H9 (cell line): ENCODE data around the gene GDNF. TPM values are rescaled to one million over a fixed set of nuclear protein-coding genes. Genes with fewer than 3 reads are reported as not detected.

Source experiments
- DNase-seq: peaks from one replicate; pipeline ENCODE4 v3.0.0-alpha.2; 2017
- H2AFZ ChIP-seq: one replicate; pipeline ENCODE4 v1.6.1; 2013; ENCODE audit warnings: mild to moderate bottlenecking, low read length, control low read depth, moderate library complexity
- H2AK5ac ChIP-seq: 2 replicates; pipeline ENCODE4 v1.6.1; 2013; ENCODE audit warnings: low read length, control low read depth, mixed read lengths; ENCODE audit not compliant: insufficient read length
- H2BK120ac ChIP-seq: one replicate; pipeline ENCODE4 v1.6.1; 2013; ENCODE audit warnings: low read depth, mild to moderate bottlenecking, low read length, control low read depth, inconsistent platforms; ENCODE audit not compliant: poor library complexity, severe bottlenecking
- H2BK12ac ChIP-seq: 2 replicates; pipeline ENCODE4 v1.6.1; 2013; ENCODE audit warnings: low read length, control low read depth, mixed read lengths, low read depth; ENCODE audit not compliant: insufficient read length
- H2BK15ac ChIP-seq: 2 replicates; pipeline ENCODE4 v1.6.1; 2013; ENCODE audit warnings: low read depth, low read length, control low read depth
- H2BK20ac ChIP-seq: one replicate; pipeline ENCODE4 v1.6.1; 2013; ENCODE audit warnings: low read depth, mild to moderate bottlenecking, low read length, control low read depth, inconsistent platforms; ENCODE audit not compliant: poor library complexity, severe bottlenecking
- H2BK5ac ChIP-seq: 2 replicates; pipeline ENCODE4 v1.6.1; 2013; ENCODE audit warnings: low read length, control low read depth, mixed read lengths; ENCODE audit not compliant: insufficient read length
- H3K14ac ChIP-seq: 2 replicates; pipeline ENCODE4 v1.6.1; 2013; ENCODE audit warnings: low read length, control low read depth; ENCODE audit not compliant: insufficient read depth
- H3K18ac ChIP-seq: 2 replicates; pipeline ENCODE4 v1.6.1; 2013; ENCODE audit warnings: low read depth, mild to moderate bottlenecking, mixed read lengths, low read length, control low read depth; ENCODE audit not compliant: insufficient read length
- H3K23ac ChIP-seq: 2 replicates; pipeline ENCODE4 v1.6.1; 2013; ENCODE audit warnings: low read length, control low read depth, mixed read lengths, low read depth; ENCODE audit not compliant: insufficient read length
- H3K23me2 ChIP-seq: 2 replicates; pipeline ENCODE4 v1.6.1; 2013; ENCODE audit warnings: low read depth, mild to moderate bottlenecking, mixed read lengths, low read length, control low read depth; ENCODE audit not compliant: insufficient read length, poor library complexity, severe bottlenecking
- H3K27ac ChIP-seq: 2 replicates; pipeline ENCODE4 v1.5.1; 2013; ENCODE audit warnings: low read length, control low read depth, mixed read lengths, low read depth; ENCODE audit not compliant: insufficient read length
- H3K27me3 ChIP-seq: 2 replicates; pipeline ENCODE4 v1.6.1; 2013; ENCODE audit warnings: low read length, control low read depth, inconsistent platforms; ENCODE audit not compliant: insufficient read depth
- H3K4ac ChIP-seq: 2 replicates; pipeline ENCODE4 v1.6.1; 2013; ENCODE audit warnings: low read depth, mild to moderate bottlenecking, control low read depth, inconsistent platforms, low read length, moderate library complexity
- H3K4me1 ChIP-seq: 2 replicates; pipeline ENCODE4 v1.6.1; 2013; ENCODE audit warnings: low read length, control low read depth, inconsistent platforms; ENCODE audit not compliant: insufficient read depth
- H3K4me2 ChIP-seq: 2 replicates; pipeline ENCODE4 v1.6.1; 2013; ENCODE audit warnings: low read length, control low read depth, mixed read lengths; ENCODE audit not compliant: insufficient read length, insufficient read depth
- H3K56ac ChIP-seq: 2 replicates; pipeline ENCODE4 v1.6.1; 2013; ENCODE audit warnings: low read depth, mild to moderate bottlenecking, mixed read lengths, low read length, control low read depth; ENCODE audit not compliant: insufficient read length
- H3K79me1 ChIP-seq: 2 replicates; pipeline ENCODE4 v1.6.1; 2013; ENCODE audit warnings: low read depth, mild to moderate bottlenecking, moderate library complexity, low read length, control low read depth, inconsistent platforms; ENCODE audit not compliant: insufficient read depth, poor library complexity, severe bottlenecking
- H3K79me2 ChIP-seq: 2 replicates; pipeline ENCODE4 v1.6.1; 2013; ENCODE audit warnings: low read length, control low read depth, inconsistent platforms; ENCODE audit not compliant: insufficient read depth
- H3K9ac ChIP-seq: 2 replicates; pipeline ENCODE4 v1.6.1; 2013; ENCODE audit warnings: low read length, control low read depth, mixed read lengths; ENCODE audit not compliant: insufficient read length; ENCODE audit errors: extremely low read depth
- H3K9me3 ChIP-seq: one replicate; pipeline ENCODE4 v1.6.1; 2013; ENCODE audit warnings: low read depth, low read length, inconsistent platforms; ENCODE audit not compliant: control insufficient read depth
- H3T11ph ChIP-seq: one replicate; pipeline ENCODE4 v1.6.1; 2013; ENCODE audit warnings: mild to moderate bottlenecking, low read length, control low read depth, inconsistent platforms
- H4K20me1 ChIP-seq: one replicate; pipeline ENCODE4 v1.6.1; 2013; ENCODE audit not compliant: control insufficient read depth, insufficient read length, insufficient read depth
- H4K5ac ChIP-seq: 2 replicates; pipeline ENCODE4 v1.6.1; 2013; ENCODE audit warnings: low read depth, mild to moderate bottlenecking, mixed read lengths, low read length, control low read depth; ENCODE audit not compliant: insufficient read length
- H4K8ac ChIP-seq: replicated peaks from 2 replicates; pipeline ENCODE4 v1.6.1; 2013; ENCODE audit warnings: low read length, control low read depth, mixed read lengths, low read depth; ENCODE audit not compliant: insufficient read length
- H4K91ac ChIP-seq: 2 replicates; pipeline ENCODE4 v1.6.1; 2013; ENCODE audit warnings: low read depth, mild to moderate bottlenecking, moderate library complexity, mixed read lengths, low read length, control low read depth; ENCODE audit not compliant: insufficient read length
- H3K27ac Mint-ChIP-seq, 3 experiments: 2 replicates in 2 of 3; 3 replicates in 1 of 3; pipeline ENCODE4 v1.8.0; 2020 to 2021; ENCODE audit warnings: mixed read lengths in 3 of 3, mild to moderate bottlenecking in 1 of 3, moderate library complexity in 1 of 3
- H3K27me3 Mint-ChIP-seq: 2 replicates; pipeline ENCODE4 v1.8.0; 2021; ENCODE audit warnings: low read depth, mild to moderate bottlenecking, moderate library complexity, mixed read lengths
- H3K36me3 Mint-ChIP-seq, 3 experiments: 2 replicates in 2 of 3; 3 replicates in 1 of 3; pipeline ENCODE4 v1.8.0; 2020 to 2021; ENCODE audit warnings: low read depth in 3 of 3, mixed read lengths in 3 of 3; ENCODE audit not compliant: insufficient read depth in 1 of 3
- H3K4me1 Mint-ChIP-seq, 2 experiments: 2 replicates each; pipeline ENCODE4 v1.8.0; 2020; ENCODE audit warnings: mixed read lengths in 2 of 2
- H3K4me3 Mint-ChIP-seq, 2 experiments: 2 replicates in 1 of 2; 3 replicates in 1 of 2; pipeline ENCODE4 v1.8.0; 2020 to 2021; ENCODE audit warnings: mild to moderate bottlenecking in 2 of 2, mixed read lengths in 2 of 2, moderate library complexity in 1 of 2
- H3K9me3 Mint-ChIP-seq, 2 experiments: 2 replicates in 1 of 2; 3 replicates in 1 of 2; pipeline ENCODE4 v1.8.0; 2020; ENCODE audit warnings: mild to moderate bottlenecking in 2 of 2, mixed read lengths in 2 of 2, moderate library complexity in 1 of 2
- CTCF ChIP-seq: fragments of 200-600 bp; sonication (generic); conservative IDR thresholded peaks from 3 replicates; pipeline ENCODE4 v1.8.0; 2021; ENCODE audit warnings: antibody characterized with exemption, mild to moderate bottlenecking
- WGBS: extraction: QIAGEN DNeasy Blood & Tissue Kit; methylation state at CpG from one replicate; pipeline ENCODE4 v1.1.7; 2013; ENCODE audit warnings: missing lambda C conversion rate, low lambda C conversion rate, mixed read lengths; ENCODE audit not compliant: insufficient read length; ENCODE audit errors: extremely low coverage; 5-methylcytosine and 5-hydroxymethylcytosine counted together
- total RNA-seq: library from RNA; stranded (reverse); gene quantifications from 2 replicates; pipeline ENCODE4 v1.2.1, GENCODE V29; 2021

The GDNF gene
- total RNA-seq, 1 experiment from 2014 or later, result not detected

- TF ChIP-seq CTCF, result no peak
- Histone ChIP-seq H2BK20ac (no peak overlapping the region), H2BK15ac (no peak overlapping the region), H3K18ac (no peak overlapping the region), H4K20me1 (no peaks in the 10 kb centered on the region), H2BK12ac (no peak overlapping the region), H3K4me1 (peaks cover 4% of the 10 kb centered on the region; the same call in 1 of the 2 replicates), H2BK5ac (no peak overlapping the region), H2AK5ac (no peak overlapping the region), H3K79me1 (no peaks in the 10 kb centered on the region), H3K27me3 (peaks cover 36% of the 10 kb centered on the region; the same call in 1 of the 2 replicates), H3K9ac (no peak overlapping the region), H3T11ph (no peak overlapping the region), H3K56ac (no peak overlapping the region), H3K27ac (no peak overlapping the region), H3K4ac (no peak overlapping the region), H2AFZ (no peak overlapping the region), H3K4me2 (no peak overlapping the region), H3K23me2 (peaks cover 9% of the 10 kb centered on the region), H3K23ac (no peak overlapping the region), H2BK120ac (no peak overlapping the region), H4K8ac (no peak overlapping the region), H3K9me3 (no peaks in the 10 kb centered on the region), H3K79me2 (no peaks in the 10 kb centered on the region), H4K5ac (no peak overlapping the region), H3K14ac (no peak overlapping the region), H4K91ac (no peak overlapping the region)
- DNase-seq, result no peak
- Mint-ChIP-seq H3K27ac (no peak overlapping the region), H3K27me3 (peaks cover 76% of the 10 kb centered on the region), H3K9me3 (peaks cover 2 to 6% of the 10 kb centered on the region in 2 experiments; a peak in 2 of 5 replicates), H3K4me1 (peaks cover 41 to 56% of the 10 kb centered on the region in 2 experiments), H3K4me3 (no peak overlapping the region), H3K36me3 (no peaks in the 10 kb centered on the region)
- no CpG with 5 or more reads among the region's 10 CpGs for WGBS
Observed at GRCh38 chr5:37842048-37842447, 2.2 kb upstream of the GDNF start.
